ENCODE results near the gene NKAIN4. TPM values are rescaled to one million over a fixed set of nuclear protein-coding genes. Genes with fewer than 3 reads are reported as not detected.

NKAIN4 gene
- polyA plus RNA-seq, 4 donors = 0.51 to 5.9 TPM; not detected in 2

DNA sequence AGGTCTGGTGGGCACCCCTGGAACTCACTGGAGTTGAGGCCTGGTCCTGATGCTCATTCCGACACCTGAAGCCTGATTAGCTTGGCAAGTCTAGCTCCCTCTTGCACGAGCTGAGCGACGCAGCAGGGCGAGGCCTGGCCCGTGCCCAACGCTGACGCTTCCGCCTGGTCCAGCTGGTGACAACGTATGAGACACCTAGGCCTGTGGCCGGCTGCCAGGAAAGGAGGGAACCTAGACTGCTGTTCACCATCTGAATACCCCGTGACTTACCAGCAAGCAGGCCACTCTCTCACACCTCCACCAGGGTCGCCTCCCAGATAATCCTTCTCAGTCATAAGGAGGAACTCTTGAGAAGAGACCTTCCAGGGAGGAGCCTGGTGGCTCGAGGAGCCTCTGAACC is 62.9 kb downstream of the NKAIN4 start:
- no peaks in the 10 kb centered on the region for H3K27me3 ChIP-seq (ENCODE audit: control insufficient read depth in 3 of 3, insufficient read depth in 3 of 3, low read length in 3 of 3)
- FAIRE-seq (no peak), DNase-seq (peak in 1 of 2 donors; percentile 93)
- no peaks in the 10 kb centered on the region for H3K9me3 ChIP-seq (ENCODE audit: control insufficient read depth in 2 of 2, insufficient read depth in 1 of 2, low read depth in 1 of 2, low read length in 1 of 2)
- no peak overlapping the region for H3K27ac ChIP-seq (ENCODE audit: low read depth in 1 of 3, low read length in 2 of 3)
- peaks cover 4 to 12% (median 5%) of the 10 kb centered on the region in 3 donors for H3K36me3 ChIP-seq (ENCODE audit: control insufficient read depth in 3 of 3, insufficient read depth in 2 of 3, low read depth in 1 of 3, low read length in 3 of 3)
- 8 to 54% (median 34%) methylated on average over 14 of the region's 14 CpGs for WGBS, 3 donors
- H3K4me3 ChIP-seq (ENCODE audit: low read depth in 1 of 3, low read length in 3 of 3) = no peak overlapping the region
- H3K4me1 ChIP-seq (ENCODE audit: control insufficient read depth in 3 of 3, insufficient read depth in 2 of 3, low read depth in 1 of 3, low read length in 2 of 3) = no peaks in the 10 kb centered on the region

DNA sequence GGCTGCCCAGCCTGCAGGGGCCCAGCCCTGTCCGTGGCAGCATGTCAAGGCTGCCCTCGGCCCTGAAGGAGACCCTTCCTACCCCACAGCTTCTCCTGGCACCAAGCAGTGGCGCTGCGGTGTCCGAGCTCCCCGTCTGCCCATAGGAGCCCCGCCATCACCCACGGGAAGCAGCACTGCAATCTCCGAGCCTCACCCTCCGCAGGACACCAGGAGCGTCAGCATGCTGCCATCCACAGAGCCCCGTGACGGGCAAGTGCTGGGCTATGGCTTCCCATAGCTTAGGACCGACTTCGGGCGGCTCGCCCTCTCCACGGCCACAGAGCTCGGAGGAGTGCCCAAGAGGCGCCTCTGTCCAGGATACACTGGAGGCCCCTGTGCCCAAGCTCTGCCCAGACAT is 63.4 kb downstream of the NKAIN4 start:
- H3K36me3 ChIP-seq (ENCODE audit: control insufficient read depth in 3 of 3, insufficient read depth in 2 of 3, low read depth in 1 of 3, low read length in 3 of 3) = peaks cover 4 to 10% (median 5%) of the 10 kb centered on the region in 3 donors
- no peak overlapping the region for H3K27ac ChIP-seq (ENCODE audit: low read depth in 1 of 3, low read length in 2 of 3)
- H3K27me3 ChIP-seq (ENCODE audit: control insufficient read depth in 3 of 3, insufficient read depth in 3 of 3, low read length in 3 of 3) = no peaks in the 10 kb centered on the region
- H3K4me3 ChIP-seq (ENCODE audit: low read depth in 1 of 3, low read length in 3 of 3) = no peak overlapping the region
- no peaks in the 10 kb centered on the region for H3K4me1 ChIP-seq (ENCODE audit: control insufficient read depth in 3 of 3, insufficient read depth in 2 of 3, low read depth in 1 of 3, low read length in 2 of 3)
- 82 to 92% (median 87%) methylated on average over 20 of the region's 20 CpGs for WGBS, 3 donors
- H3K9me3 ChIP-seq (ENCODE audit: control insufficient read depth in 2 of 2, insufficient read depth in 1 of 2, low read depth in 1 of 2, low read length in 1 of 2) = no peaks in the 10 kb centered on the region
- FAIRE-seq (no peak), DNase-seq (no peak)

Other genes with a start within 250 kb of the NKAIN4 start
- gene BHLHE23, start 247.5 kb downstream of the NKAIN4 start, polyA plus RNA-seq = not detected
- gene YTHDF1, start 38.3 kb downstream of the NKAIN4 start, polyA plus RNA-seq = 10 to 100 TPM; 20.3 to 37.9 (median 22.9) TPM
- 1 to 10 TPM in 1 of 4 donors, under 1 TPM in 1, not detected in 2; 0.13 to 5.4 TPM for gene BIRC7, start 18.6 kb downstream of the NKAIN4 start, polyA plus RNA-seq
- gene ARFGAP1, start 18.4 kb upstream of the NKAIN4 start, polyA plus RNA-seq = 100 to 1,000 TPM in 1 of 4 donors, 10 to 100 TPM in 3; 70.9 to 117 (median 80.3) TPM
- gene COL20A1, start 38.7 kb upstream of the NKAIN4 start, polyA plus RNA-seq = 1 to 10 TPM in 1 of 4 donors, under 1 TPM in 1, not detected in 2; 0.09 to 1.7 TPM
- gene CHRNA4, start 106.9 kb upstream of the NKAIN4 start, polyA plus RNA-seq = under 1 TPM in 2 of 4 donors, not detected in 2; 0.01 to 0.87 TPM
- gene KCNQ2, start 218.2 kb upstream of the NKAIN4 start, polyA plus RNA-seq = 1 to 10 TPM in 1 of 4 donors, under 1 TPM in 2, not detected in 1; 0.27 to 1.4 (median 0.65) TPM
- 10 to 100 TPM in 2 of 4 donors, 1 to 10 TPM in 2; 3.1 to 18.6 (median 9.7) TPM for gene EEF1A2, start 244.6 kb upstream of the NKAIN4 start, polyA plus RNA-seq

All from small intestine (tissue), 7 donors.